T-helper 9 cell (primary cell): ENCODE measurements around the gene TBX15.

Experiments used
- DNase-seq: peaks from one replicate; pipeline ENCODE4 v3.0.0-alpha.2; 2020
- total RNA-seq, 2 donors: gene quantifications; one replicate each; lab custom pipeline; 2026; lab: John Stamatoyannopoulos, UW

TBX15 gene
- total RNA-seq, result 0 reads per million in 2 donors

DNA sequence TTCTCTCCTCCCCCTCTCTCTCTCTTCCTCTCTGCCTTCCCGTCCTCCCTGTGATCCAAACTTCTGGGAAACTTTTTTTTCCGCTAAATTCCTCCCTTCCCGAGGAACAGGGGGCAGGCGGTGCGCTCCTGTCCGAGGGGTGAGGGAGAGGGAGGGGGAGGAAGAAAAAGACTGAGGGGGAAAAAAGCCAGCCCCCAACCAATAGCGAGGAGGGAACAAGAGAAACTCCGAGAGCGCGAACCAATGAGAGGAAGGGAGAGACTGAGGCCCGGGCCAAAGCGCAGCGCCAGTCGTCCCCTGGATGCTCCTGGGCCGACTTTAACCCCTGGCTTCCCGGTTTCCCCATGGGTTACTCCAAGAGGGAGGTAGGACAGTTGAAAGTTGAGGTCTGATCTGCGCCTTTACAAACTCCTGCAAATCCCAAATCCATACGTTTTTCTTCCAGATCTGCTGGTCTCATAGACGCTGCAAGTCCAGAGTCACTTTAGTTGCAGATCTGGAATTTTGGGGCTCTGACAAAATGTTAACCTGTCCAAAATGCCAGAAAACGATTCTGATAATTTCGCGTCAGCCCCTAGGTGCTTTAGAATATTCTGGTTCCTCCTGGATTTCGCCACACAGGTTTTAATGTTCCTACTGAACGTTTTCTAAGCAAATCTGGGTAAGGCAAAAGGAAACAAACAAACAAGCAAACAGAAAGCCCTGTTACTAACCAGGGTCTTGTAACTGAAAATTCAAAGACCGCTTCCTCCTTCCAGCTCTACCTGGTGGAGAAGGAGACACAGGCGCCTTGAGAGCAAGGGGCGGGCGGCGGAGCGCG is at the start of gene TBX15:
Gene TBX15 (minus strand): TSS at position 158 of the 820 bp plus-strand sequence. CDS start 548 bp downstream, outside the sequence.
- no peak for DNase-seq

DNA sequence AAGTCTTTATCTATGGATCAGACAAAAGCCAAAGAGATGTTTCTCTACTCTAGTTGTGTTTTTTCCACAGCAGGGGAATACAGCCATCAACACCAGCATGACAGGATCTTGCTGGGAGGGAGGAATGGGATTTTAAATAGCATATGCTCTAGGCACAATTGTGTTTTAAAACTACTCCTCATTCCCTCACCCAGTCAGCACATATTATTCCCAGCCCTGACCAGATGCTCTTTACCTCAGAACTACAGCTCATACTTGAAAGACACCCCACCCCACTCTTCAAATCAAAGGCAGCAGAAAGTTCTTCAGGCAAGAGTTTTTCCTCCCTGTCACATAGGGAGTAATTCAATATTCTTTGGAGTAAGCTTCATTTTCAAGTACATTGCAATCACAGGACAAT is 46.2 kb upstream of the TBX15 start:
- no peak for DNase-seq

DNA sequence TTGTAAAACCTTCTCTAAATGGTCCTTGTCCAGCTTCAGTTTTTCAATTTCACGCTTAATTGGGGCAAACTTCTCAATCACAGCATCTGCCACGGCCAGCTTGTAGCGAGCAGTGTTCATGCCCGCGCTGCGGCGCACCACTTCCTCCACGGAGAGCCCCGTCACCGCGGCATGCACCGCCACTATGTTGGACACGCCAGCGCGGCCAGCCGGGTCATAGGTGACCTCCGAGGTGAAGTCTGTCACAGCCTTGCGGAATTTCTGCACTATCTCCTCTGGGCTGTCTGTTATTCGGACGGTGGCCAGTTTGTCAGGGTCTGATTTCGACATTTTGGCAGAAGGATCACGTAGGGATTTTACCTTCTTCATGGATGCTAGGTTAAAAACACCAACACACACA is 44.8 kb upstream of the TBX15 start:
- no peak for DNase-seq

- DNase-seq, result no peak
Observed at GRCh38 chr1:119027759-119028158, 39.6 kb upstream of the TBX15 start.

GRCh38 chr1:119026956-119027355 is 38.8 kb upstream of the TBX15 start:
- DNase-seq, result no peak

- DNase-seq, result no peak
Observed at GRCh38 chr1:119015547-119015946, 27.4 kb upstream of the TBX15 start.

- no peak for DNase-seq
Observed at GRCh38 chr1:119012383-119012782, 24.2 kb upstream of the TBX15 start.

GRCh38 chr1:119011706-119012105 is 23.6 kb upstream of the TBX15 start:
- DNase-seq, result no peak

GRCh38 chr1:119011116-119011515 is 23.0 kb upstream of the TBX15 start:
- no peak for DNase-seq

DNA sequence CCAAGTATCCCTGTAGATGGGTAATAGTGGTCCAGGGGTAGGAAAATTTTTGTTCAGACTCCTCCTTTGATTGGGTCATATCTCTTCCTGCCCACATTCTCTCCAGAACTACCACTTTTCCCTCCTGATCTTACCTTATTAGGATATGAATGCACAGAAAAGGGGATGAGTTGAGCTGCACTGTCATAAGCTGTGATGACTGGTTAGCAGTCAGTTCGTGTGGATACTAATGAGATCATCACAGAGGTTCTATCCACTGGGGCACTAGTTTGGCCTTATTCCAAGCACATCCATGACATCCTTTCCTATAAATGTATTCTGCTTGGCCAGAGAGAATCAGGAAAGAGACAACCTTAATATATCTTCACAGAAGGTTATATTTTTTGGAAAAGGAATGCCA is 22.1 kb upstream of the TBX15 start:
- no peak for DNase-seq

DNA sequence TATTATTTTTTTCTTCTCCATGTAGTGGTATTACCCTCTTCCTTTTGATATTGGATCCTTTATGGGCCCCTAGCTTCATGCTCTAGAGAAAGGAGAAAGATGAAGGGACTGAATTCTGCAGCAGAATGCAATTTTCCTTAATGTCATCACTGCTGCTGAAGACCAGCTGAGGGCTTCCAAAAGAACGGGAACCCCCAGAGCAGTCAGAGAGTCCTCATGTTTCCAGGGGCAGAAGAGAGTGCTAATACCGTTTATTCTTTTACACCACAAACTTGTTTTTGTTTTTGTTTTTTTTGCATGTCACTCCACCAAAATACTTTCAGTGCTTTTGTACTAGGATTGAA is 21.1 kb upstream of the TBX15 start:
- no peak for DNase-seq

GRCh38 chr1:119008483-119009311 is 20.6 kb upstream of the TBX15 start:
- DNase-seq, result no peak

GRCh38 chr1:119007670-119008482 is 19.7 kb upstream of the TBX15 start:
- no peak for DNase-seq

- no peak for DNase-seq
Observed at GRCh38 chr1:119007339-119007669, 19.2 kb upstream of the TBX15 start.

- no peak for DNase-seq
Observed at GRCh38 chr1:119006406-119007279, 18.5 kb upstream of the TBX15 start.

DNA sequence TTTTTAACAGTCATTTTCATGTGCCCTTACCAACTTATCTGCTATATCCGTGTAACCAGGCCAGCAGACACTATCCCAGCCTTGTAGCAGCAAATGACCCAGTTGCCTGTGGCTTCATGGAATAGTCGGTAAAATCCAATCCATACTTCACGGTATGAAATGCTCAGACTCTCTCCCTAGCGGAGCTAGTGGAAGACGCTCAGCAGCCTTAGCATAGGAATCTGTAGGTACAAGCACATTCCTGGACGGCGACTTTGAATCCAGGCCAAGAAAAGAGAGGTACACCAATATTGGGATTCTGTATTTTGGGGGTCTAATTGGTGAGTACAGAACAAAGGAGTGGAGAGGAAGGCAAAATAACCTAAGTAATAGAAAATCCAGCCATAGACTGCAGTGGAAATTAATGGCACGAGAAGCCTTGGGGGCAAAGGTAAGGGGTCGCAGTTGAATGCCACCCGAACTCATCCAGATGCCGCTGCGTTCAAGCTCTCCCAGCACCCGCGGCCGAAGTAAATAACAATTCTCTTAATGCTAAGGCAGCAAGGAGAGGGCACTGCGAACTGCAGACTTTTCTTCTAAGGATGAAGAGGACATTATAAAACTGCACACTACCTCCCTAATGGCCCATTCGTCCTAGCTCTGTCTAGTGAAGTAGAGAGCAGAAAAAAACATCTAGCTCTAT is 17.7 kb upstream of the TBX15 start:
- DNase-seq, result no peak

DNA sequence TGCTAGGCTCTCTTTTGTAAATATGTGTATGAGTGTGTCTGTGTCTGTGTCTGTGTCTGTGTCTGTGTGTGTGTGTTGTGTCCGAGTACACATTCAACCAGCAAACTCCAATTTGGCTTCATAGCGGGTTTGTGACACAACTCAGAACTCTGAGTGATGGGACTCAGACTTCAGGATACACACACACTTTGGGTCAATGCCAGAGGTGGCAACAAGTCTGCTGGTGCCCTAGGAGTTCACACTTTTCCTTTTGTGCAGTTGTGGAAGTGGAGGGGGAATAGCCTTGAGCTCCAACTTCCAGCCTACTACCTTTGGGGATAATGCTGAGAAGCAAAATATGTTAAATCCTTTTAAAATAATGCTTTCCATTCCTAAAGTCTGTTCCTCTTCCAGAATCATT is 16.6 kb upstream of the TBX15 start:
- no peak for DNase-seq

DNA sequence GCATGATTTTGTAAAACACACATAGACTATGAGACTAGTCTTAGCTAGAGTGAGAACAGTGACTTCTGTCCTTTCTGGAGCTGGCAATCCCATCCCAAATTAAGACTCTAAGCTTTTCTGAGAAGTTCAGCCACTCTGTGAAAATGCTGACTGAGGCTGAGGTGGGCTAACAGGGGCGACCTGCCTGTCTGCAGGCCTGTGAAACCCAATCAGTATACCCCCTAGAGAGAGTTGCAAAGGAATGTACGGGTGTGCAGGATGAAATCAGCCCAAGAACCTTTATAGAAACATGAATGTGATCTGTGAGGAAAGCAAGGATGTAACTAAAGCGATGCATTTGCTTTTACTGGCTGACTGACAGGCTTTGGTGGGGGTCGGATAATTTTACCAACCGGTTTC is 16.0 kb upstream of the TBX15 start:
- no peak for DNase-seq

GRCh38 chr1:119003413-119004128 is 15.4 kb upstream of the TBX15 start:
- no peak for DNase-seq

DNA sequence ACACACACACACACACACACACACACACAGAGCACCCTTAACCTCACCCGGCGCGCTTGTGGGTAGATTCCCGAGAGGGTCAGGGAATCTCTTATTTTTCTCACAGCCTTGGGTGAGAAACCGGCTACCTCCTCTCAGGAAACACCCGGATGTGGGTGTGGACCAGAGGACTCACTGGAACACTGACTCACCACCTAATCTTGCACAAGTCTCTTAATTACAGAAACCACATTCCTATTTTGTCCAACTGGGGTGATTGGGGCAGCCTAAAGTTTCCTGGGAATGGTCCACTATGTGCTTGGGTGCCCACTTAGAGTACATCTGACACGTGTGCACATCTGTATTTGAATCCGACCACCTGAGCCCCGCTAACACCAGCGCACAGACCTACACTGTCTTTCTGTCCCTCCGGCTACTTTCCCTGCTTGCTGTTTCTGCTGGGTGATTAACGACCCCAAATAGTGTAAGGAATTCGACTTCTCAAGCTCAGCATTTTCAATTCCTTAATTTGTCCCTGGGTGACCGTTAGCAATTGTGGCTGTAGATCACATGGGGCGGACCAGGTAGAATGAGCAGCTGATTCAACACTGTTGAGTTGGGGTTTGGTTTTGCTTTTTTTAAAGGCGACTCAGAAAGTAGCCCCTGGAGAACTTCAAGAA is 14.0 kb upstream of the TBX15 start:
- DNase-seq, result no peak
